GM23338 (cell line): Measurements from ENCODE around the gene RSBN1L.

Experiments used
- CTCF ChIP-seq, 2 experiments: fragments of 200-600 bp in 1 of 2; sonication (generic) in 1 of 2; conservative IDR thresholded peaks; 2 replicates each; pipeline versions ENCODE4 v1.5.1 to v1.6.1; 2016 to 2017; ENCODE audit warnings: antibody characterized with exemption in 2 of 2, low read depth in 2 of 2, mild to moderate bottlenecking in 2 of 2, moderate library complexity in 1 of 2
- JUNB ChIP-seq: IDR thresholded peaks from one replicate; pipeline ENCODE4 v1.6.1; 2016; ENCODE audit warnings: antibody characterized with exemption; ENCODE audit not compliant: unreplicated experiment
- POLR2AphosphoS5 ChIP-seq: IDR thresholded peaks from 2 replicates; pipeline ENCODE4 v1.6.1; 2016; ENCODE audit warnings: antibody characterized with exemption, low read depth
- TF ChIP-seq, protein P1 (sequence below): IDR thresholded peaks from one replicate; pipeline ENCODE4 v1.6.1; 2018; ENCODE audit warnings: antibody characterized with exemption; ENCODE audit not compliant: unreplicated experiment

DNA sequence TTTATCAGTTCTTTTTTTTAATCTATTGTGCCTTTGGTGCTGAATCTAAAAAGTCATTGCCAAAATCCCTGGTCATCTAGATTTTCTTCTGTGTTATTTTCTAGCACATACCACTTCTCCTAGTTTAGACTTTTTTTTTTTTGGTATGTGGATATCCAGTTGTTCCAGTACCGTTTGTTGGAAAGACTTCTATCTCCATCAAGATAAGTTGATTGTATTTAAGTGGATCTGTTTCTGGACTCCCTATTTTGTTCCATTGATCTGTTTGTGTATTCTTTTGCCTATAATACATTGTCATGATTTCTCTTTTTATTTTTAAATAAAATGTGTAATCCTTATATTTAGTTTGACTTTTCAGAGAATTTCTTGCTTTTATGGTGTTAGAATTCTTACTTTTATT, 35.5 kb downstream of the RSBN1L start:
- TF ChIP-seq POLR2AphosphoS5 (no peak), CTCF (conservative IDR thresholded peaks at IDR 0.05; ENCODE audit: low read depth in 2 of 2) (no peak), JUNB (no peak)
- TF ChIP-seq, protein P1, sequence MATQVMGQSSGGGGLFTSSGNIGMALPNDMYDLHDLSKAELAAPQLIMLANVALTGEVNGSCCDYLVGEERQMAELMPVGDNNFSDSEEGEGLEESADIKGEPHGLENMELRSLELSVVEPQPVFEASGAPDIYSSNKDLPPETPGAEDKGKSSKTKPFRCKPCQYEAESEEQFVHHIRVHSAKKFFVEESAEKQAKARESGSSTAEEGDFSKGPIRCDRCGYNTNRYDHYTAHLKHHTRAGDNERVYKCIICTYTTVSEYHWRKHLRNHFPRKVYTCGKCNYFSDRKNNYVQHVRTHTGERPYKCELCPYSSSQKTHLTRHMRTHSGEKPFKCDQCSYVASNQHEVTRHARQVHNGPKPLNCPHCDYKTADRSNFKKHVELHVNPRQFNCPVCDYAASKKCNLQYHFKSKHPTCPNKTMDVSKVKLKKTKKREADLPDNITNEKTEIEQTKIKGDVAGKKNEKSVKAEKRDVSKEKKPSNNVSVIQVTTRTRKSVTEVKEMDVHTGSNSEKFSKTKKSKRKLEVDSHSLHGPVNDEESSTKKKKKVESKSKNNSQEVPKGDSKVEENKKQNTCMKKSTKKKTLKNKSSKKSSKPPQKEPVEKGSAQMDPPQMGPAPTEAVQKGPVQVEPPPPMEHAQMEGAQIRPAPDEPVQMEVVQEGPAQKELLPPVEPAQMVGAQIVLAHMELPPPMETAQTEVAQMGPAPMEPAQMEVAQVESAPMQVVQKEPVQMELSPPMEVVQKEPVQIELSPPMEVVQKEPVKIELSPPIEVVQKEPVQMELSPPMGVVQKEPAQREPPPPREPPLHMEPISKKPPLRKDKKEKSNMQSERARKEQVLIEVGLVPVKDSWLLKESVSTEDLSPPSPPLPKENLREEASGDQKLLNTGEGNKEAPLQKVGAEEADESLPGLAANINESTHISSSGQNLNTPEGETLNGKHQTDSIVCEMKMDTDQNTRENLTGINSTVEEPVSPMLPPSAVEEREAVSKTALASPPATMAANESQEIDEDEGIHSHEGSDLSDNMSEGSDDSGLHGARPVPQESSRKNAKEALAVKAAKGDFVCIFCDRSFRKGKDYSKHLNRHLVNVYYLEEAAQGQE: no peak
